Neural cell (in vitro differentiated cells): ENCODE data around the gene MEF2D. TPM values are rescaled to one million over a fixed set of nuclear protein-coding genes. Genes with fewer than 3 reads are reported as not detected.

Experiments used
- H2AFZ ChIP-seq: fragments of 200-600, 300-800 bp; sonication (generic), shearing (Covaris generic); 2 replicates; pipeline ENCODE4 v1.6.0; 2014; ENCODE audit warnings: low read depth, mild to moderate bottlenecking, antibody characterized with exemption, low read length, moderate library complexity
- H3F3A ChIP-seq: fragments of 200-600 bp; shearing (Covaris generic); 2 replicates; pipeline ENCODE4 v1.6.1; 2016; ENCODE audit warnings: mild to moderate bottlenecking, moderate library complexity, mixed read lengths, antibody characterized with exemption, low read length; ENCODE audit not compliant: insufficient read depth, poor library complexity, severe bottlenecking
- H3K27ac ChIP-seq: fragments of 200-600, 300-800 bp; sonication (generic), shearing (Covaris generic); 2 replicates; pipeline ENCODE4 v1.5.1; 2014; ENCODE audit warnings: mild to moderate bottlenecking, low read length, moderate library complexity
- H3K27me3 ChIP-seq: fragments of 300-800, 200-600 bp; sonication (generic), shearing (Covaris generic); 2 replicates; pipeline ENCODE4 v1.6.0; 2014; ENCODE audit warnings: mild to moderate bottlenecking, low read depth, low read length, moderate library complexity; ENCODE audit not compliant: insufficient read depth
- H3K36me3 ChIP-seq: fragments of 300-800, 200-600 bp; sonication (generic), shearing (Covaris generic); 2 replicates; pipeline ENCODE4 v1.5.1; 2014; ENCODE audit warnings: mild to moderate bottlenecking, antibody characterized with exemption, low read length, moderate library complexity; ENCODE audit not compliant: insufficient read depth
- H3K4me2 ChIP-seq: fragments of 300-800, 200-600 bp; sonication (generic), shearing (Covaris generic); 2 replicates; pipeline ENCODE4 v1.6.0; 2014; ENCODE audit warnings: mild to moderate bottlenecking, low read length
- H3K4me3 ChIP-seq: fragments of 300-800, 200-600 bp; sonication (generic), shearing (Covaris generic); 2 replicates; pipeline ENCODE4 v1.5.1; 2014; ENCODE audit warnings: mild to moderate bottlenecking, low read length, moderate library complexity
- H3K79me2 ChIP-seq: fragments of 200-600 bp; shearing (Covaris generic); replicated peaks from 2 replicates; pipeline ENCODE4 v1.6.0; 2014; ENCODE audit warnings: mild to moderate bottlenecking, low read length, moderate library complexity; ENCODE audit not compliant: insufficient read depth
- H3K9ac ChIP-seq: fragments of 300-800, 200-600 bp; sonication (generic), shearing (Covaris generic); 2 replicates; pipeline ENCODE4 v1.6.1; 2016; ENCODE audit warnings: mild to moderate bottlenecking, low read length, mixed read lengths
- H3K9me2 ChIP-seq: fragments of 200-600 bp; shearing (Covaris generic); 2 replicates; pipeline ENCODE4 v1.6.1; 2016; ENCODE audit warnings: mild to moderate bottlenecking, low read length, mixed read lengths; ENCODE audit not compliant: insufficient read depth
- H3K9me3 ChIP-seq: fragments of 200-600, 300-800 bp; sonication (generic), shearing (Covaris generic); 2 replicates; pipeline ENCODE4 v1.6.1; 2016; ENCODE audit warnings: mild to moderate bottlenecking, mixed run types, low read length, moderate library complexity, mixed read lengths
- H4K20me1 ChIP-seq: fragments of 200-600 bp; shearing (Covaris generic); 2 replicates; pipeline ENCODE4 v1.6.1; 2016; ENCODE audit warnings: mild to moderate bottlenecking, mixed run types; ENCODE audit not compliant: insufficient read depth
- CTCF ChIP-seq: fragments of 450-650 bp; IDR thresholded peaks from 2 replicates; pipeline ENCODE4 v1.5.1; 2014; ENCODE audit warnings: antibody characterized with exemption, mild to moderate bottlenecking, moderate library complexity; ENCODE audit not compliant: poor library complexity, severe bottlenecking
- EP300 ChIP-seq: fragments of 450-650 bp; conservative IDR thresholded peaks from 2 replicates; pipeline ENCODE4 v1.6.1; 2014; ENCODE audit warnings: antibody characterized with exemption, mild to moderate bottlenecking, moderate library complexity; ENCODE audit not compliant: poor library complexity, severe bottlenecking
- EZH2 ChIP-seq: fragments of 200-600, 300-800 bp; shearing (Covaris generic), sonication (generic); IDR thresholded peaks from 2 replicates; pipeline ENCODE4 v1.6.1; 2014; ENCODE audit warnings: antibody characterized with exemption, low read length, borderline replicate concordance, mild to moderate bottlenecking; ENCODE audit not compliant: insufficient read depth, poor library complexity, severe bottlenecking
- MXI1 ChIP-seq: fragments of 450-650 bp; conservative IDR thresholded peaks from 2 replicates; pipeline ENCODE4 v1.6.1; 2014; ENCODE audit warnings: antibody characterized with exemption, mild to moderate bottlenecking; ENCODE audit not compliant: poor library complexity, severe bottlenecking
- POLR2AphosphoS5 ChIP-seq: IDR thresholded peaks from 2 replicates; pipeline ENCODE4 v1.6.1; 2012
- RAD21 ChIP-seq: fragments of 450-650 bp; conservative IDR thresholded peaks from 2 replicates; pipeline ENCODE4 v1.6.1; 2014; ENCODE audit warnings: antibody characterized with exemption, mild to moderate bottlenecking, moderate library complexity
- REST ChIP-seq: IDR thresholded peaks from 2 replicates; pipeline ENCODE4 v1.6.1; 2012; ENCODE audit warnings: borderline replicate concordance
- SMC3 ChIP-seq: fragments of 450-650 bp; conservative IDR thresholded peaks from 2 replicates; pipeline ENCODE4 v1.6.1; 2014; ENCODE audit warnings: antibody characterized with exemption, mild to moderate bottlenecking, moderate library complexity; ENCODE audit not compliant: poor library complexity
- TAF1 ChIP-seq: IDR thresholded peaks from 2 replicates; pipeline ENCODE4 v1.6.1; 2012; ENCODE audit warnings: low read depth
- polyA plus RNA-seq: library from polyadenylated mRNA; depleted of rRNA; stranded (reverse); fragments of >200 nt; gene quantifications from 2 replicates; pipeline ENCODE4 v1.2.3, GENCODE V29; 2014

Gene MEF2D
- polyA plus RNA-seq, 1 donor from 2014 or later: 4.7 TPM

- H3K4me2 ChIP-seq: peak overlapping the region; percentile 7
- peak overlapping the region; percentile 59 for H3K9ac ChIP-seq
- no peaks in the 10 kb centered on the region for H3K9me2 ChIP-seq
- H3K27ac ChIP-seq: peak overlapping the region; percentile 81
- no peaks in the 10 kb centered on the region for H3K27me3 ChIP-seq
- H3K36me3 ChIP-seq: no peaks in the 10 kb centered on the region
- peak; percentile 23 for TF ChIP-seq SMC3
- TF ChIP-seq MXI1: no peak
- no peak for TF ChIP-seq EZH2
- no peak for TF ChIP-seq TAF1
- TF ChIP-seq RAD21: no peak
- no peak for TF ChIP-seq CTCF
- TF ChIP-seq REST: no peak
- TF ChIP-seq POLR2AphosphoS5: peak; percentile 87
- TF ChIP-seq EP300: peak; percentile 98
- H3K9me3 ChIP-seq: no peaks in the 10 kb centered on the region
- H3K79me2 ChIP-seq: no peaks in the 10 kb centered on the region
- peak overlapping the region; percentile 6 for H2AFZ ChIP-seq
- H3F3A ChIP-seq: no peaks in the 10 kb centered on the region
- peak overlapping the region; percentile 37 for H3K4me3 ChIP-seq
- H4K20me1 ChIP-seq: no peaks in the 10 kb centered on the region
Observed at GRCh38 chr1:156524481-156524869, 23.9 kb upstream of the MEF2D start.

- Histone ChIP-seq H3K4me3 (peak overlapping the region; percentile 37), H3K36me3 (no peaks in the 10 kb centered on the region), H3K4me2 (peak overlapping the region; percentile 3), H3K9me3 (no peaks in the 10 kb centered on the region), H3K79me2 (no peaks in the 10 kb centered on the region), H3F3A (no peaks in the 10 kb centered on the region), H4K20me1 (no peaks in the 10 kb centered on the region), H3K27me3 (no peaks in the 10 kb centered on the region), H3K27ac (peak overlapping the region; percentile 81), H2AFZ (peak overlapping the region; percentile 6), H3K9me2 (no peaks in the 10 kb centered on the region), H3K9ac (peak overlapping the region; percentile 59)
- TF ChIP-seq RAD21: no peak
- no peak for TF ChIP-seq CTCF
Observed at GRCh38 chr1:156523801-156524480, 23.4 kb upstream of the MEF2D start.
